HepG2 (cell line): ENCODE measurements around the gene SLCO4A1. TPM values are rescaled to one million over a fixed set of nuclear protein-coding genes. Genes with fewer than 3 reads are reported as not detected.

Experiments used
- ATAC-seq: fragments of 200-7000 bp; cut with Tn5 transposase; 3 replicates; pipeline ENCODE4 v1.9.1; 2020; ENCODE audit warnings: mild to moderate bottlenecking, moderate library complexity
- BruUV-seq: library from RNA; stranded (reverse); fragments of 400-500 nt; replicated peaks from 2 replicates; lab custom pipeline; 2021; lab: Mats Ljungman, UMichigan
- CTCF ChIA-PET: fragments of 300-600 bp; formaldehyde crosslinking; extraction: SDS; loops from one replicate; lab custom pipeline; 2021; ENCODE audit warnings: low total read pairs, inconsistent platforms, low intra/inter-chr PET ratio; lab: Yijun Ruan, JAX
- POLR2A ChIA-PET: fragments of 350-600 bp; sonication (Branson Sonifier 250); formaldehyde crosslinking; loops from one replicate; lab custom pipeline; 2020; ENCODE audit warnings: antibody characterized with exemption, inconsistent platforms; lab: Yijun Ruan, JAX
- DNase-seq: peaks from one replicate; pipeline ENCODE4 v3.0.0-alpha.2; 2015; ENCODE audit warnings: low spot score
- FAIRE-seq: peaks from 3 replicates; lab custom pipeline; 2011; peaks lifted over from hg19 to GRCh38; lab: Jason Lieb, UNC
- H2AFZ ChIP-seq: one replicate; pipeline ENCODE4 v1.6.1; 2011; ENCODE audit warnings: low read length, inconsistent platforms
- H3K27ac ChIP-seq: fragments of 300-600 bp; 3 replicates; pipeline ENCODE4 v1.8.0; 2011; ENCODE audit warnings: mixed run types, mild to moderate bottlenecking, mixed read lengths, low read length, inconsistent platforms; ENCODE audit not compliant: insufficient read depth; ENCODE audit errors: extremely low read length
- H3K27me3 ChIP-seq, 2 experiments: fragments of 200-600 bp in 1 of 2; 2 replicates in 1 of 2; 3 replicates in 1 of 2; pipeline versions ENCODE4 v1.6.0 to v1.8.0; 2011; ENCODE audit warnings: low read length in 2 of 2, mild to moderate bottlenecking in 2 of 2, moderate library complexity in 2 of 2, inconsistent platforms in 1 of 2; ENCODE audit not compliant: insufficient read depth in 2 of 2, control insufficient read depth in 1 of 2
- H3K36me3 ChIP-seq, 2 experiments: fragments of 200-600 bp in 1 of 2; replicated peaks in 1 of 2; 2 replicates in 1 of 2; 3 replicates in 1 of 2; pipeline versions ENCODE4 v1.5.1 to v1.8.0; 2011; ENCODE audit warnings: low read length in 2 of 2, inconsistent platforms in 1 of 2; ENCODE audit not compliant: insufficient read depth in 2 of 2, control insufficient read depth in 1 of 2
- H3K4me1 ChIP-seq: 2 replicates; pipeline ENCODE4 v1.5.1; 2012; ENCODE audit warnings: low read length, inconsistent platforms; ENCODE audit not compliant: insufficient read depth
- H3K4me2 ChIP-seq: 2 replicates; pipeline ENCODE4 v1.6.0; 2011; ENCODE audit warnings: low read depth, low read length, inconsistent platforms
- H3K4me3 ChIP-seq, 3 experiments: fragments of 200-600 bp in 1 of 3; sonication (generic), shearing (Covaris generic) in 1 of 3; replicated peaks in 1 of 3; 2 replicates each; pipeline ENCODE4 v1.5.1; 2011 to 2016; ENCODE audit warnings: low read length in 3 of 3, inconsistent platforms in 2 of 3, low read depth in 2 of 3, mild to moderate bottlenecking in 2 of 3, control low read depth in 1 of 3, mixed read lengths in 1 of 3; ENCODE audit not compliant: insufficient read depth in 1 of 3
- H3K79me2 ChIP-seq: one replicate; pipeline ENCODE4 v1.6.1; 2011; ENCODE audit warnings: low read length, inconsistent platforms; ENCODE audit not compliant: insufficient read depth
- H3K9ac ChIP-seq: 2 replicates; pipeline ENCODE4 v1.6.0; 2011; ENCODE audit warnings: mild to moderate bottlenecking, low read depth, low read length, inconsistent platforms; ENCODE audit not compliant: insufficient read depth
- H3K9me3 ChIP-seq: 2 replicates; pipeline ENCODE4 v1.5.1; 2012; ENCODE audit warnings: mild to moderate bottlenecking, low read length
- H4K20me1 ChIP-seq: 2 replicates; pipeline ENCODE4 v1.6.0; 2011; ENCODE audit warnings: inconsistent platforms, mild to moderate bottlenecking, low read length, moderate library complexity; ENCODE audit not compliant: insufficient read depth
- HNRNPLL ChIP-seq: fragments of 200-400 bp; formaldehyde crosslinking; IDR thresholded peaks from 2 replicates; pipeline ENCODE4 v1.6.1; 2017; ENCODE audit warnings: mild to moderate bottlenecking, low read depth, low read length; ENCODE audit not compliant: poor library complexity, severe bottlenecking
- KDM2A ChIP-seq: sonication (generic); formaldehyde crosslinking; IDR thresholded peaks from 2 replicates; pipeline ENCODE4 v1.4.0; 2020; ENCODE audit warnings: low read depth, missing genetic modification reagents, borderline replicate concordance
- POLR2G ChIP-seq: fragments of 200-400 bp; formaldehyde crosslinking; IDR thresholded peaks from 2 replicates; pipeline ENCODE4 v1.6.1; 2018; ENCODE audit warnings: mild to moderate bottlenecking, low read depth, low read length, moderate library complexity
- RBM22 ChIP-seq: fragments of 200-400 bp; formaldehyde crosslinking; optimal IDR thresholded peaks from 2 replicates; pipeline ENCODE3; 2017; ENCODE audit warnings: mild to moderate bottlenecking, low read length, moderate library complexity
- SUZ12 ChIP-seq: fragments of 150-350 bp; IDR thresholded peaks from 2 replicates; pipeline ENCODE4 v1.6.1; 2014; ENCODE audit warnings: low read depth, low read length
- TOPORS ChIP-seq: sonication (generic); formaldehyde crosslinking; IDR thresholded peaks from 2 replicates; pipeline ENCODE4 v1.8.0; 2023; ENCODE audit warnings: mild to moderate bottlenecking, missing genetic modification reagents
- ZNF777 ChIP-seq: sonication (generic); formaldehyde crosslinking; IDR thresholded peaks from 2 replicates; pipeline ENCODE4 v1.4.0; 2020; ENCODE audit warnings: missing genetic modification reagents
- WGBS: methylation state at CpG from one replicate; pipeline ENCODE4 v1.1.6; 2017; ENCODE audit warnings: low lambda C conversion rate; 5-methylcytosine and 5-hydroxymethylcytosine counted together
- in situ Hi-C: cut with HindIII; loops from 2 replicates; pipeline ENCODE4 v1.10.0; 2017; ENCODE audit warnings: low pct_unique_long_range_greater_than_20kb; ENCODE audit not compliant: extremely low pct_ligation_motif_present
- intact Hi-C: fragments of 100-400 bp; cut with micrococcal nuclease; formaldehyde crosslinking; loops from one replicate; pipeline ENCODE4 v1.10.0; 2022; ENCODE audit not compliant: unreplicated experiment
- polyA plus RNA-seq, 8 experiments: library from polyadenylated mRNA; depleted of rRNA in 3 of 8; stranded (reverse) in 7 of 8; unstranded in 1 of 8; fragments of >200 nt; fragmentation: Illumina TruSeq in 4 of 8; extraction: Trizol in 4 of 8; gene quantifications; 2 replicates each; pipeline versions ENCODE4 v1.2.1 to v1.2.3, GENCODE V29; 2011 to 2016; ENCODE audit warnings: low read depth in 4 of 8, missing spikeins in 1 of 8, mixed read lengths in 1 of 8; ENCODE audit not compliant: insufficient read depth in 1 of 8
- total RNA-seq, 5 experiments: library from RNA; depleted of rRNA; stranded (reverse); fragments of >200 nt; fragmentation: Illumina TruSeq; extraction: Trizol; gene quantifications; 2 replicates each; pipeline ENCODE4 v1.2.3, GENCODE V29; 2016; ENCODE audit warnings: low read depth in 1 of 5
- TF ChIP-seq, protein P1 (sequence below): sonication (generic); formaldehyde crosslinking; IDR thresholded peaks from 2 replicates; pipeline ENCODE4 v1.9.0; 2022; ENCODE audit warnings: missing genetic modification reagents, mild to moderate bottlenecking, borderline replicate concordance
- TF ChIP-seq, protein P2 (sequence below), 2 experiments: fragments of 450-650 bp in 1 of 2; sonication (generic) in 1 of 2; formaldehyde crosslinking; IDR thresholded peaks; 2 replicates each; pipeline versions ENCODE4 v1.5.0 to v1.8.0; 2020 to 2022; ENCODE audit warnings: mild to moderate bottlenecking in 1 of 2, missing genetic modification reagents in 1 of 2

The SLCO4A1 gene
- total and polyA plus RNA-seq, 2 of the 13 experiments (the other 11 are each of a cell fraction or from before 2014, with no cell fraction given) = 55.5 to 112 TPM

DNA sequence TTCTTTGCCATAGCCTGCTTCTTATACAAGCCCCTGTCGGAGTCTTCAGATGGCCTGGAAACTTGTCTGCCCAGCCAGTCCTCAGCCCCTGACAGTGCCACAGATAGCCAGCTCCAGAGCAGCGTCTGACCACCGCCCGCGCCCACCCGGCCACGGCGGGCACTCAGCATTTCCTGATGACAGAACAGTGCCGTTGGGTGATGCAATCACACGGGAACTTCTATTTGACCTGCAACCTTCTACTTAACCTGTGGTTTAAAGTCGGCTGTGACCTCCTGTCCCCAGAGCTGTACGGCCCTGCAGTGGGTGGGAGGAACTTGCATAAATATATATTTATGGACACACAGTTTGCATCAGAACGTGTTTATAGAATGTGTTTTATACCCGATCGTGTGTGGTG, 29.5 kb downstream of the SLCO4A1 start (continued):
- TF ChIP-seq TOPORS (CRISPR knock-in tag) (no peak), RBM22 (peak; percentile 62), POLR2G (peak; percentile 18; the same call in 1 of the 2 replicates), KDM2A (CRISPR knock-in tag) (peak; percentile 27; the same call in 1 of the 2 replicates), HNRNPLL (no peak)
- TF ChIP-seq, protein P1, sequence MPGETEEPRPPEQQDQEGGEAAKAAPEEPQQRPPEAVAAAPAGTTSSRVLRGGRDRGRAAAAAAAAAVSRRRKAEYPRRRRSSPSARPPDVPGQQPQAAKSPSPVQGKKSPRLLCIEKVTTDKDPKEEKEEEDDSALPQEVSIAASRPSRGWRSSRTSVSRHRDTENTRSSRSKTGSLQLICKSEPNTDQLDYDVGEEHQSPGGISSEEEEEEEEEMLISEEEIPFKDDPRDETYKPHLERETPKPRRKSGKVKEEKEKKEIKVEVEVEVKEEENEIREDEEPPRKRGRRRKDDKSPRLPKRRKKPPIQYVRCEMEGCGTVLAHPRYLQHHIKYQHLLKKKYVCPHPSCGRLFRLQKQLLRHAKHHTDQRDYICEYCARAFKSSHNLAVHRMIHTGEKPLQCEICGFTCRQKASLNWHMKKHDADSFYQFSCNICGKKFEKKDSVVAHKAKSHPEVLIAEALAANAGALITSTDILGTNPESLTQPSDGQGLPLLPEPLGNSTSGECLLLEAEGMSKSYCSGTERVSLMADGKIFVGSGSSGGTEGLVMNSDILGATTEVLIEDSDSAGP = no peak
- TF ChIP-seq, protein P2, sequence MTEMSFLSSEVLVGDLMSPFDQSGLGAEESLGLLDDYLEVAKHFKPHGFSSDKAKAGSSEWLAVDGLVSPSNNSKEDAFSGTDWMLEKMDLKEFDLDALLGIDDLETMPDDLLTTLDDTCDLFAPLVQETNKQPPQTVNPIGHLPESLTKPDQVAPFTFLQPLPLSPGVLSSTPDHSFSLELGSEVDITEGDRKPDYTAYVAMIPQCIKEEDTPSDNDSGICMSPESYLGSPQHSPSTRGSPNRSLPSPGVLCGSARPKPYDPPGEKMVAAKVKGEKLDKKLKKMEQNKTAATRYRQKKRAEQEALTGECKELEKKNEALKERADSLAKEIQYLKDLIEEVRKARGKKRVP (CRISPR knock-in tag; IDR thresholded peaks at IDR 0.05) = peak in 1 of 2 experiments; percentile 87; a peak in 2 of 4 replicates

DNA sequence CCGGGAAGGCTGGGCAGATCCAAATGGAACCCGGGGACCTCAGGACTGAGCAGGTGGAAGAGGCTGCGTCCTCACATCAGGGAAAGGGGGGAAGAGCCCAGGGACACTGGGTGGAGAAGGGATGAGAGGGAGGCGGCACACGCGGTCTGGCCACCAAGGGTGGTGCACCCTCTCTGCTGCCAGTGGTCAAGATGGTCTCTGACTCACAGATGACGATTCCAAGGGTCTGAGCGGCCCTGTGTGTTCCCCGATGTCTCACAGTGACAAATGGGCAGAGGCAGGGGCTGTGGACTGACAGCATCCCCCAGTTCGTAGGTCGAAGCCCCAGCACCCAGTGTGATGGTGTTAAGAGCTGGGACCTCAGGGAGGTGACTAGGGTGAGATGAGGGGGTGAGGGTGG, 32.1 kb downstream of the SLCO4A1 start:
- Histone ChIP-seq H3K79me2 (no peaks in the 10 kb centered on the region), H3K4me2 (no peak overlapping the region), H3K4me1 (peaks cover 2% of the 10 kb centered on the region; the same call in 1 of the 2 replicates), H3K9ac (no peak overlapping the region), H3K9me3 (no peaks in the 10 kb centered on the region; the same call in 1 of the 2 replicates), H4K20me1 (no peaks in the 10 kb centered on the region), H3K4me3 (no peak overlapping the region), H3K36me3 (peaks cover 0 to 14% of the 10 kb centered on the region in 2 experiments; a peak in 1 of 5 replicates), H3K27me3 (peaks cover 4 to 40% of the 10 kb centered on the region in 2 experiments; a peak in 4 of 5 replicates), H2AFZ (no peak overlapping the region), H3K27ac (no peak overlapping the region)
- intact Hi-C loops = no loop called here
- FAIRE-seq (no peak), ATAC-seq (peak; percentile 11), DNase-seq (no peak)
- in situ Hi-C loops = no loop called here
- ChIA-PET CTCF (no interaction called here), POLR2A (no interaction called here)
- TF ChIP-seq ZNF777 (no peak), SUZ12 (no peak)
- 56% methylated on average over 10 of the region's 11 CpGs for WGBS
- BruUV-seq = no TSS peak
